ENCODE results near the gene ATP10A. TPM values are rescaled to one million over a fixed set of nuclear protein-coding genes. Genes with fewer than 3 reads are reported as not detected.

ATP10A gene
- total RNA-seq, 4 donors from 2014 or later = 8.4 to 19.3 (median 16.5) TPM

DNA sequence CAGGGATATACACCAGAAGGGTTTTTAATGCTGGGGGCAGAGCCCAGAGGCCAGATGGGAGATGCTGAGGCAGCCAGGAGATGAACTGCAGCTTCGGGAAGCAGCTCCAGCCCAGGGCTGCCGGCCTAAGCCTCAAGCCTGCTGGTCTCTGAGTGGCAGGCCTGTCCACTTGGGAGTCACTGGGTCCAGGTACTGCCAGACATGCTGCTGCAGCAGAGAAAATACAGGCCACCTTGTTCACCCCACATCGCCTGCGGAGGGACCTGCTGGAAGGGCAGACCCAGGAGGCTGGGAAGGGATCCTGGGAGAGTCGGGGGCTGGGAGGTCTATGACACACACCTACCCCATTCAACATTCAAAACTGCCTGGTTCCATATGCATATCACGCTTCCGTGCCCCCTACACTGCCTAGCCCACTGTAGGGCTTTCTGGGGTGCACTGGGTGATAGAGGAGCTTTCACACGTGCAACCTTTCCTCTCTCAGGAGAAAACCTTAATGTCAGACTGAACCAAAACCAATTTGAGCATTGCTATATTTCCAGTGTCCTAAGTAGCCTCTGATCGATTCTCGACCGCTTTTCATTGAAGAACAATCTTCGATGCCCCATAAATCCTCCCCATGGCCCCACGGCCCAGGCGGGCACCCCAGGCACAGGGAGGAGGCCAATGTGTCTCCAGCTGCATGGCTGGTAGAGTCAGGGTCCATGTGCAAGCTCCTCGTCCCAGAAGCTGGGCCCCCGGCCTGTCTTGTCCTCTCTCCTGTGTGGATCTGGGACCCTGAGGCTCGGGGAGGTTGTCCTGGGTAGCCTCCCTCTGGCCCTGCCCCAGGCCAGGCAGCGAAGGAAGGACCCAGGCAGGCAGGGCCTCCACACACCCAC lies 147.4 kb downstream of the ATP10A start:
- TF ChIP-seq, protein P1, sequence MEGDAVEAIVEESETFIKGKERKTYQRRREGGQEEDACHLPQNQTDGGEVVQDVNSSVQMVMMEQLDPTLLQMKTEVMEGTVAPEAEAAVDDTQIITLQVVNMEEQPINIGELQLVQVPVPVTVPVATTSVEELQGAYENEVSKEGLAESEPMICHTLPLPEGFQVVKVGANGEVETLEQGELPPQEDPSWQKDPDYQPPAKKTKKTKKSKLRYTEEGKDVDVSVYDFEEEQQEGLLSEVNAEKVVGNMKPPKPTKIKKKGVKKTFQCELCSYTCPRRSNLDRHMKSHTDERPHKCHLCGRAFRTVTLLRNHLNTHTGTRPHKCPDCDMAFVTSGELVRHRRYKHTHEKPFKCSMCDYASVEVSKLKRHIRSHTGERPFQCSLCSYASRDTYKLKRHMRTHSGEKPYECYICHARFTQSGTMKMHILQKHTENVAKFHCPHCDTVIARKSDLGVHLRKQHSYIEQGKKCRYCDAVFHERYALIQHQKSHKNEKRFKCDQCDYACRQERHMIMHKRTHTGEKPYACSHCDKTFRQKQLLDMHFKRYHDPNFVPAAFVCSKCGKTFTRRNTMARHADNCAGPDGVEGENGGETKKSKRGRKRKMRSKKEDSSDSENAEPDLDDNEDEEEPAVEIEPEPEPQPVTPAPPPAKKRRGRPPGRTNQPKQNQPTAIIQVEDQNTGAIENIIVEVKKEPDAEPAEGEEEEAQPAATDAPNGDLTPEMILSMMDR (IDR thresholded peaks at IDR 0.05) = no peak
- no peak for DNase-seq (ENCODE audit: low spot score)
- ATAC-seq (ENCODE audit: low FRiP score) = no peak

DNA sequence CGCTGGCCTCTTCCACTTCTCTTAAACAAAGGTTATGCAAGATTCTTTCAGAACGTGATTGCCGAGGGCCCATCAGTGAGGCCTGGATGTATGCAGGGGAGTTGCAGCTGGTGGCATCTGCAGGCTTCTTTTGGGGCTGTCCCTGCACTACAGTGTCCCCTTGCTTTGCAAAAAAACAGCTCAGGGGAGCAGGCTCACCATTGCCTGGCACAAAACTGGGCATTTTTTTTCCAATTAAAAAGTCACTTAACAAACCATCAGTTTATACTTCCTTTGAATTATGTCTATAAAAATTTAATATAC lies 148.6 kb downstream of the ATP10A start:
- ATAC-seq (ENCODE audit: low FRiP score) (no peak), DNase-seq (ENCODE audit: low spot score) (no peak)
- TF ChIP-seq, protein P1 (IDR thresholded peaks at IDR 0.05) = no peak

DNA sequence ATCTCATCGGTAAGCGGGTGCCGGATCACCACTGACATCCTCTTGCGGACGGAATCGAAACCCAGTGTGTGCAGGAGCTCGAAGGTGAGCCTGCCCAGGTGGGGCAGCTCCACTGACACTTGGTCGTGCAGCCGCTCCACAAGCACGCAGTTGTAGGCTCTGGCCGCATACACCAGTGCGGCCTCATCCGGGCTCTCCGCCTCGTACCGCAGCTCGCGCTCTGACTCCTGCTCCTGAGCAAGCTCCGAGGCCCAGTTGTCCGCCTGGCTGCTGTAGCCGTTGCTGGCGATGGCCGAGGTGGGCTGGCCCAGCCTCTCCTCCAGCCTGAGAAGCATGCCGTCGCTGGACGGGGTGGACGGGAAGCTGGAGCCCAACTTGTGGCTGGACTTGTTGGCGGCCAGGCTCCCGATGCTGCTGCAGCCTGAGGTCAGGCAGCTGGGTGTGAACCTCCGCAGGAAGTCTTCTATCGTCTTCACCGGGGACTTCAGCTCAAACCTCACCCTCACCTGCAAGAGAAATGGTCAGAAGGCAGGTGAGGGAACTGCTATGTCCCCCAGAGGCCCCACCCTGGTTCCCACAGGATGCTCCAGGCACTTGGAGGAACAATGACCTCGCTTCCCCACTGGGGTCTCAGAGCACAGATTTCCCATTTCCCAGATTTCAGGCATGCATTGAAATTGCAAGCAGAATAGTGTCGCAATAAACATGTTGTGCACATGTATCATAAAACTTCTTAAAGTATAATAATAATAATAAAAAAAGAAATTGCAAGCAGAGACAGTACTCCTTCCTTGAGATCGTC lies 149.2 kb downstream of the ATP10A start:
- TF ChIP-seq, protein P1 (IDR thresholded peaks at IDR 0.05) = no peak
- DNase-seq (ENCODE audit: low spot score) (no peak), ATAC-seq (ENCODE audit: low FRiP score) (no peak)

- ATAC-seq (ENCODE audit: low FRiP score) (no peak), DNase-seq (ENCODE audit: low spot score) (no peak)
- TF ChIP-seq, protein P1 (IDR thresholded peaks at IDR 0.05) = no peak
Observed at GRCh38 chr15:25712961-25713355, 150.2 kb downstream of the ATP10A start.

GRCh38 chr15:25712192-25712960 lies 150.8 kb downstream of the ATP10A start:
- DNase-seq (ENCODE audit: low spot score) = no peak
- ATAC-seq (ENCODE audit: low FRiP score) = no peak

DNA sequence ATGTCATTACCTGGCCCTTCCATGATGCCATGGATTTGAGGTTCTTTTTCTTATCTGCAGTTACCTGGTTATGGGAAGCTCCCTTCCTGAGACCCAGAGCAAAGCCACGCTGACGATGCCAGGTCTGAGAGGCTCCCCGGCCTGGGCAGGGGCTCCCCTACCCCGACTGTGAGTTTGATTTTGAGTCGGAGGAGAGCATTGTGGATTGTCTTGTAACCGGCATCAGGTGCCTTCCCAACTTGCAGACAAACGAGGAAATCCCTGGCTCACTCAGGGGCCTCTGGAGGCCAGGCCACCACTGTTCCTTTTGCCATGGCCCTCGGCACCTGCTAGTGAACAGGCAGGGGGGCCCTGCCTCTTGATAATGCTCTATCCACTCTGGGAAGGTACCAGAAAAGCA lies 151.4 kb downstream of the ATP10A start:
- DNase-seq (ENCODE audit: low spot score) = no peak
- ATAC-seq (ENCODE audit: low FRiP score) = no peak
- TF ChIP-seq, protein P1 (IDR thresholded peaks at IDR 0.05) = no peak

More at GRCh38 chr15:25712192-25712960, 150.8 kb downstream of the ATP10A start:
- TF ChIP-seq, protein P1 (IDR thresholded peaks at IDR 0.05) = no peak
